Osteocyte (in vitro differentiated cells): Measurements from ENCODE around the gene CYP2U1. TPM values are rescaled to one million over a fixed set of nuclear protein-coding genes. Genes with fewer than 3 reads are reported as not detected.
"Not testable (repeated sequence)": the region's sequence is repeated elsewhere in the genome, so short reads cannot be mapped to it uniquely, and the experiment has no call there.

Experiments used
- DNase-seq: peaks from one replicate; pipeline ENCODE4 v3.0.0; 2021; ENCODE audit warnings: mixed read lengths; ENCODE audit not compliant: unreplicated experiment; ENCODE audit errors: extremely low spot score
- H3K27ac Mint-ChIP-seq: one replicate; pipeline ENCODE4 v1.8.0; 2021; ENCODE audit warnings: mild to moderate bottlenecking, mixed read lengths; ENCODE audit not compliant: unreplicated experiment
- H3K27me3 Mint-ChIP-seq: one replicate; pipeline ENCODE4 v1.8.0; 2021; ENCODE audit warnings: mixed read lengths; ENCODE audit not compliant: unreplicated experiment
- H3K36me3 Mint-ChIP-seq: one replicate; pipeline ENCODE4 v1.8.0; 2021; ENCODE audit warnings: mixed read lengths; ENCODE audit not compliant: unreplicated experiment
- H3K4me1 Mint-ChIP-seq: one replicate; pipeline ENCODE4 v1.8.0; 2021; ENCODE audit warnings: mixed read lengths; ENCODE audit not compliant: unreplicated experiment
- H3K4me3 Mint-ChIP-seq: one replicate; pipeline ENCODE4 v1.8.0; 2021; ENCODE audit warnings: mild to moderate bottlenecking, moderate library complexity, mixed read lengths; ENCODE audit not compliant: unreplicated experiment
- H3K9me3 Mint-ChIP-seq: one replicate; pipeline ENCODE4 v1.8.0; 2021; ENCODE audit warnings: mixed read lengths; ENCODE audit not compliant: unreplicated experiment
- total RNA-seq: library from RNA; stranded (reverse); gene quantifications from 2 replicates; pipeline ENCODE4 v1.2.1, GENCODE V29; 2021
- TF ChIP-seq, protein P1 (sequence below): fragments of 200-600 bp; sonication (generic); IDR thresholded peaks from 2 replicates; pipeline ENCODE4 v1.5.0; 2021; ENCODE audit warnings: antibody characterized with exemption, mild to moderate bottlenecking, moderate library complexity

The CYP2U1 gene
- total RNA-seq, 1 donor from 2014 or later, result 12.5 TPM

GRCh38 chr4:107900067-107900466 lies 31.3 kb upstream of the CYP2U1 start:
- H3K9me3 Mint-ChIP-seq, result no peaks in the 10 kb centered on the region
- H3K36me3 Mint-ChIP-seq, result peaks cover 4% of the 10 kb centered on the region
- no peak overlapping the region for H3K27ac Mint-ChIP-seq

DNA sequence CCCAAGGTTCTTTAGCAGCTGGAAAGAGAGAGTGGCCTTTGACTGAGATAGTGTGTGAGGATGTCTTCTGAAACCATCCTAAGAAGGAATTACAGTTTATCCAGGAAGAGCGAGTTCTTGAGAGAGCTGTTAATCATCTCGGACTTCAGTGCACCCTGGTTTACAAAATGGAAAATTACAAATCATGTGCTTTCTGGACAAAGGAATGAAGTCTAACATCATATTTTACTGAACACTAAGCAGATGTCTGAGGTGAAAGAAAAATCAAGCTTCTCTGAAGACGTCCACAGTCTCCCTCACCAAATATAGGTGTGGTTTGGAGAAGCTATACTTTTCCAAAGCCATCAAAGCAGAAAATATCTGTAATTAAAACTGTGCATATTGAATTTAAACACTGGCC lies 30.8 kb upstream of the CYP2U1 start:
- peaks cover 4% of the 10 kb centered on the region for H3K36me3 Mint-ChIP-seq
- DNase-seq, result no peak
- no peaks in the 10 kb centered on the region for H3K9me3 Mint-ChIP-seq
- H3K27ac Mint-ChIP-seq, result no peak overlapping the region
- no peaks in the 10 kb centered on the region for H3K27me3 Mint-ChIP-seq
- H3K4me3 Mint-ChIP-seq, result no peak overlapping the region
- TF ChIP-seq, protein P1, sequence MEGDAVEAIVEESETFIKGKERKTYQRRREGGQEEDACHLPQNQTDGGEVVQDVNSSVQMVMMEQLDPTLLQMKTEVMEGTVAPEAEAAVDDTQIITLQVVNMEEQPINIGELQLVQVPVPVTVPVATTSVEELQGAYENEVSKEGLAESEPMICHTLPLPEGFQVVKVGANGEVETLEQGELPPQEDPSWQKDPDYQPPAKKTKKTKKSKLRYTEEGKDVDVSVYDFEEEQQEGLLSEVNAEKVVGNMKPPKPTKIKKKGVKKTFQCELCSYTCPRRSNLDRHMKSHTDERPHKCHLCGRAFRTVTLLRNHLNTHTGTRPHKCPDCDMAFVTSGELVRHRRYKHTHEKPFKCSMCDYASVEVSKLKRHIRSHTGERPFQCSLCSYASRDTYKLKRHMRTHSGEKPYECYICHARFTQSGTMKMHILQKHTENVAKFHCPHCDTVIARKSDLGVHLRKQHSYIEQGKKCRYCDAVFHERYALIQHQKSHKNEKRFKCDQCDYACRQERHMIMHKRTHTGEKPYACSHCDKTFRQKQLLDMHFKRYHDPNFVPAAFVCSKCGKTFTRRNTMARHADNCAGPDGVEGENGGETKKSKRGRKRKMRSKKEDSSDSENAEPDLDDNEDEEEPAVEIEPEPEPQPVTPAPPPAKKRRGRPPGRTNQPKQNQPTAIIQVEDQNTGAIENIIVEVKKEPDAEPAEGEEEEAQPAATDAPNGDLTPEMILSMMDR, result no peak
- peaks cover 17% of the 10 kb centered on the region for H3K4me1 Mint-ChIP-seq

More at GRCh38 chr4:107900067-107900466, 31.3 kb upstream of the CYP2U1 start:
- no peak for DNase-seq
- H3K27me3 Mint-ChIP-seq, result no peaks in the 10 kb centered on the region
- peaks cover 21% of the 10 kb centered on the region for H3K4me1 Mint-ChIP-seq
- no peak overlapping the region for H3K4me3 Mint-ChIP-seq
- TF ChIP-seq, protein P1, result no peak

GRCh38 chr4:107901213-107901934 lies 30.0 kb upstream of the CYP2U1 start:
- H3K9me3 Mint-ChIP-seq, result no peaks in the 10 kb centered on the region
- no peaks in the 10 kb centered on the region for H3K27me3 Mint-ChIP-seq
- H3K4me1 Mint-ChIP-seq, result peaks cover 8% of the 10 kb centered on the region
- TF ChIP-seq, protein P1, result no peak
- H3K36me3 Mint-ChIP-seq, result peaks cover 4% of the 10 kb centered on the region
- H3K27ac Mint-ChIP-seq, result no peak overlapping the region
- no peak for DNase-seq
- H3K4me3 Mint-ChIP-seq, result no peak overlapping the region

DNA sequence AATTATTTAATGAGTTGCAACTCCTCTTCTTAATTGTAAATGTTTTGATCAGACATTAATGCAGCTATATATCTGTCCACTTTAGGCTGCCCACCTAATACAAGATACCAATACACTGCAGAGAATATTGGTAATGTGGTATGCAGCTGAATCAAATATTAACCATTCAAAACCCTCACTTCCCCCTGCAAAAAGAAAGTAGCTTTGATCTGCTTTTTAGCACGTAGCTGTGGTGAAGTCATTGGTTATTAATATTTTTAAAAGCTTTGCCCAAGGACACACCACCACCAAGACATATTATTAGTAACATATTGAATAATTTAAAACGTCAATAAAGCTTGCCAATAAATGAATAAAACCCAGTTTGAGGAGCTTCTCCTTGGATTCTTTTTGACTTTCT lies 28.6 kb upstream of the CYP2U1 start:
- no peak for DNase-seq
- Mint-ChIP-seq H3K4me1 (no peaks in the 10 kb centered on the region), H3K27ac (no peak overlapping the region), H3K4me3 (no peak overlapping the region), H3K9me3 (no peaks in the 10 kb centered on the region), H3K27me3 (no peaks in the 10 kb centered on the region), H3K36me3 (peaks cover 4% of the 10 kb centered on the region)
- TF ChIP-seq, protein P1, result no peak

- not testable (repeated sequence) for H3K4me1 Mint-ChIP-seq, H3K27me3 Mint-ChIP-seq, DNase-seq, H3K27ac Mint-ChIP-seq, H3K9me3 Mint-ChIP-seq, H3K4me3 Mint-ChIP-seq
- H3K36me3 Mint-ChIP-seq, result peaks cover 10% of the 10 kb centered on the region
These were observed 26.3 kb upstream of the CYP2U1 start for GRCh38 chr4:107905082-107905481.
